Measurements from ENCODE around the gene CALN1.

GRCh38 chr7:71733107-71733870 lies 678.8 kb downstream of the CALN1 start:
- TF ChIP-seq, protein P1, sequence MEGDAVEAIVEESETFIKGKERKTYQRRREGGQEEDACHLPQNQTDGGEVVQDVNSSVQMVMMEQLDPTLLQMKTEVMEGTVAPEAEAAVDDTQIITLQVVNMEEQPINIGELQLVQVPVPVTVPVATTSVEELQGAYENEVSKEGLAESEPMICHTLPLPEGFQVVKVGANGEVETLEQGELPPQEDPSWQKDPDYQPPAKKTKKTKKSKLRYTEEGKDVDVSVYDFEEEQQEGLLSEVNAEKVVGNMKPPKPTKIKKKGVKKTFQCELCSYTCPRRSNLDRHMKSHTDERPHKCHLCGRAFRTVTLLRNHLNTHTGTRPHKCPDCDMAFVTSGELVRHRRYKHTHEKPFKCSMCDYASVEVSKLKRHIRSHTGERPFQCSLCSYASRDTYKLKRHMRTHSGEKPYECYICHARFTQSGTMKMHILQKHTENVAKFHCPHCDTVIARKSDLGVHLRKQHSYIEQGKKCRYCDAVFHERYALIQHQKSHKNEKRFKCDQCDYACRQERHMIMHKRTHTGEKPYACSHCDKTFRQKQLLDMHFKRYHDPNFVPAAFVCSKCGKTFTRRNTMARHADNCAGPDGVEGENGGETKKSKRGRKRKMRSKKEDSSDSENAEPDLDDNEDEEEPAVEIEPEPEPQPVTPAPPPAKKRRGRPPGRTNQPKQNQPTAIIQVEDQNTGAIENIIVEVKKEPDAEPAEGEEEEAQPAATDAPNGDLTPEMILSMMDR (IDR thresholded peaks at IDR 0.05): peak; percentile 84 to 92 (median 90)
- TF ChIP-seq POLR2A (IDR thresholded peaks at IDR 0.05): no peak

Measured in prostate gland (tissue), 2 donors.